Activated T-cell treated with anti-CD3 and anti-CD28 coated beads for 48 hours (primary cell): ENCODE measurements around the gene PTTG1IP.
A peak's percentile ranks its signal among the peaks of the same experiment; 100 is the strongest.

Source experiments
- DNase-seq: peaks from one replicate; pipeline ENCODE4 v3.0.0-alpha.2; 2020; ENCODE audit warnings: low read depth

PTTG1IP gene

GRCh38 chr21:44801468-44802395 is 71.8 kb downstream of the PTTG1IP start, which contains the start of gene UBE2G2:
Gene UBE2G2, minus strand, starts transcription at chr21:44801820. Its CDS starts 72 bp downstream, at chr21:44801748.
- peak; percentile 90 for DNase-seq

- DNase-seq, result no peak
These were observed 72.5 kb downstream of the PTTG1IP start for GRCh38 chr21:44800971-44801467.

GRCh38 chr21:44800103-44800502 is 73.4 kb downstream of the PTTG1IP start:
- no peak for DNase-seq

GRCh38 chr21:44799646-44800045 is 73.8 kb downstream of the PTTG1IP start:
- DNase-seq, result no peak
